ENCODE data around the gene STK39. TPM values are rescaled to one million over a fixed set of nuclear protein-coding genes. Genes with fewer than 3 reads are reported as not detected.

STK39 gene
- total and polyA plus RNA-seq, 9 of the 15 experiments (the other 6 are each of a cell fraction or from before 2014, with no cell fraction given), result 0.19 to 0.76 (median 0.51) TPM

DNA sequence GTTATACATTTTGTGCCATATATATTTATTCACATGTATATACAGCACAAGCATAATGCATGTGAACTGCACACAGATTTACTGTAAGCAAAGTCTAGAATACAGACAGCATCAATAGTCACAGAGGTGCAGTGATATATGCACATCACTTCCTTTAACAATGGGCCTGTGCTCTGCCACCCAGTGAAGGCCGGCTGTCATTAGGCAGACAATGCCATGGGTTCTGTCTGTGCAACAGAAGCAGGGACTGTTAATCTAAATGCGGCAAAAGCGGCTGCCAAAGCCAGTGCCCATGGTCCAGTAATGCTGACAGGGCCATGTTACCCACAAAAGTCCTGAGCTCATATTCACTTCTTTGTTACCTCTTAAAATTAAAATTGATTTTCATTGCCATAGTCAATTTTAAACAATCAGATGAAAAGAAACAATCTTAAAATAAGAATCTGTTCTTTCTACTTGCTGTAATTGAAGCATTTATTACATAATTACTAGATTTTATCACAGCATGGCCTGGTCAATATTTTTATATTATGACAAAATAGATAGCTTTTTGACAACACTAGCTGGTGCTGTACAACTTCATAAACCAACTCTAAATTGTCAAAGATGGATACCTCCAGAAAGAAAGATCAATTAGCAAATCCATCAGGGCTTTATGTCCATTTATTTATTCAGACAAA, 232.0 kb downstream of the STK39 start:
- ChIA-PET POLR2A (no interaction called here), CTCF (ENCODE audit: low intra/inter-chr PET ratio) (no interaction called here)
- no peaks in the 10 kb centered on the region for H3K36me3 ChIP-seq (ENCODE audit: control insufficient read depth, insufficient read depth, low read length)
- ATAC-seq (no peak), FAIRE-seq (no peak), DNase-seq (ENCODE audit: extremely low read depth in 1 of 4, low spot score in 3 of 4) (no peak)
- intact Hi-C loops (cut with micrococcal nuclease), result no loop called here
- in situ Hi-C loops (cut with MboI), result no loop called here
- BruUV-seq (replicated peaks), result no TSS peak
- H3K9ac ChIP-seq (ENCODE audit: insufficient read depth in 1 of 2, low read depth in 2 of 2, low read length in 2 of 2), result no peak overlapping the region
- H3K27me3 ChIP-seq (ENCODE audit: control insufficient read depth in 2 of 2, insufficient read depth in 2 of 2, low read length in 2 of 2), result peaks cover 3 to 7% of the 10 kb centered on the region in 2 experiments; a peak in 4 of 5 replicates
- H3K9me3 ChIP-seq (replicated peaks; ENCODE audit: control insufficient read depth, insufficient read depth, low read depth, low read length), result no peaks in the 10 kb centered on the region
- no peak overlapping the region for H3K4me3 ChIP-seq
- no peak for TF ChIP-seq KLF6 (CRISPR knock-in tag; IDR thresholded peaks at IDR 0.05; ENCODE audit: borderline replicate concordance)
- TF ChIP-seq PHB2 (IDR thresholded peaks at IDR 0.05; ENCODE audit: low read depth), result no peak
- no peak for TF ChIP-seq GTF3C2 (IDR thresholded peaks at IDR 0.05; ENCODE audit: borderline replicate concordance, extremely low read depth, insufficient read length)
- no peak for TF ChIP-seq CAMTA2 (CRISPR knock-in tag; conservative IDR thresholded peaks at IDR 0.05)
- TF ChIP-seq ZNF583 (CRISPR knock-in tag; IDR thresholded peaks at IDR 0.05), result no peak
- TF ChIP-seq, protein P1, sequence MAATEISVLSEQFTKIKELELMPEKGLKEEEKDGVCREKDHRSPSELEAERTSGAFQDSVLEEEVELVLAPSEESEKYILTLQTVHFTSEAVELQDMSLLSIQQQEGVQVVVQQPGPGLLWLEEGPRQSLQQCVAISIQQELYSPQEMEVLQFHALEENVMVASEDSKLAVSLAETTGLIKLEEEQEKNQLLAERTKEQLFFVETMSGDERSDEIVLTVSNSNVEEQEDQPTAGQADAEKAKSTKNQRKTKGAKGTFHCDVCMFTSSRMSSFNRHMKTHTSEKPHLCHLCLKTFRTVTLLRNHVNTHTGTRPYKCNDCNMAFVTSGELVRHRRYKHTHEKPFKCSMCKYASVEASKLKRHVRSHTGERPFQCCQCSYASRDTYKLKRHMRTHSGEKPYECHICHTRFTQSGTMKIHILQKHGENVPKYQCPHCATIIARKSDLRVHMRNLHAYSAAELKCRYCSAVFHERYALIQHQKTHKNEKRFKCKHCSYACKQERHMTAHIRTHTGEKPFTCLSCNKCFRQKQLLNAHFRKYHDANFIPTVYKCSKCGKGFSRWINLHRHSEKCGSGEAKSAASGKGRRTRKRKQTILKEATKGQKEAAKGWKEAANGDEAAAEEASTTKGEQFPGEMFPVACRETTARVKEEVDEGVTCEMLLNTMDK (IDR thresholded peaks at IDR 0.05; ENCODE audit: borderline replicate concordance, insufficient read depth, low read depth, low read length, poor library complexity, severe bottlenecking), result no peak
- no peak for TF ChIP-seq MBD2 (IDR thresholded peaks at IDR 0.05; ENCODE audit: borderline replicate concordance, low read depth)
- no peak for TF ChIP-seq BCL6 (CRISPR knock-in tag; IDR thresholded peaks at IDR 0.05)
- TF ChIP-seq DNMT1 (IDR thresholded peaks at IDR 0.05), result no peak
- TF ChIP-seq SP2 (IDR thresholded peaks at IDR 0.05; ENCODE audit: extremely low read depth, low read depth, low read length, poor library complexity, severe bottlenecking), result no peak
- TF ChIP-seq EP300 (IDR thresholded peaks at IDR 0.05; ENCODE audit: low read length), result no peak
- TF ChIP-seq ZFX (CRISPR knock-in tag; IDR thresholded peaks at IDR 0.05), result no peak
- TF ChIP-seq SPI1 (IDR thresholded peaks at IDR 0.05; ENCODE audit: borderline replicate concordance, low read depth, low read length), result no peak
- no peak for TF ChIP-seq KLF10 (CRISPR knock-in tag; IDR thresholded peaks at IDR 0.05)
- H3K79me2 ChIP-seq (ENCODE audit: control insufficient read depth, insufficient read depth, low read length), result no peaks in the 10 kb centered on the region
- no peaks in the 10 kb centered on the region for H3K9me1 ChIP-seq (ENCODE audit: control insufficient read depth, insufficient read depth, low read length)
- no peaks in the 10 kb centered on the region for H3K4me1 ChIP-seq (replicated peaks in 1 of 2; ENCODE audit: control insufficient read depth in 2 of 2, insufficient read depth in 2 of 2, low read length in 2 of 2)
- 0% methylated on average over 3 of the region's 3 CpGs for WGBS (ENCODE audit: insufficient coverage, low coverage, missing lambda C conversion rate)
- no peak overlapping the region for H2AFZ ChIP-seq (ENCODE audit: low read depth, low read length)
- no peak overlapping the region for H3K4me2 ChIP-seq (ENCODE audit: insufficient read depth, low read length)
- no peaks in the 10 kb centered on the region for H4K20me1 ChIP-seq (replicated peaks; ENCODE audit: control insufficient read depth, insufficient read depth, low read length)
- no peak overlapping the region for H3K27ac ChIP-seq (ENCODE audit: extremely low read depth, low read depth, low read length)

Data from K562 (cell line).